Left lung (tissue), 10 donors: ENCODE results near the gene CCDC171. TPM values are rescaled to one million over a fixed set of nuclear protein-coding genes. Genes with fewer than 3 reads are reported as not detected.

Experiments
- ATAC-seq: fragments of 200-7000 bp; cut with Tn5 transposase; one replicate; pipeline ENCODE4 v1.9.1; 2020; ENCODE audit warnings: moderate library complexity
- DNase-seq, 4 donors: peaks; one replicate each; pipeline ENCODE4 v3.0.0-alpha.2; 2013 to 2020
- H3K27ac ChIP-seq, 2 donors: fragments of 200-600 bp; sonication (generic) in 1 of 2; one replicate each; pipeline versions ENCODE4 v1.5.0 to v1.8.0; 2020 to 2021
- H3K27me3 ChIP-seq, 2 donors: fragments of 200-600 bp; sonication (generic) in 1 of 2; one replicate each; pipeline versions ENCODE4 v1.5.0 to v1.8.0; 2020 to 2021
- H3K36me3 ChIP-seq, 2 donors: fragments of 200-600 bp; sonication (generic) in 1 of 2; one replicate each; pipeline versions ENCODE4 v1.5.0 to v1.8.0; 2020 to 2021
- H3K4me1 ChIP-seq, 2 donors: fragments of 200-600 bp; one replicate each; pipeline ENCODE4 v1.8.0; 2021
- H3K4me3 ChIP-seq, 2 donors: fragments of 200-600 bp; sonication (generic) in 1 of 2; one replicate each; pipeline versions ENCODE4 v1.5.0 to v1.8.0; 2020 to 2021; ENCODE audit warnings: mild to moderate bottlenecking in 1 of 2
- H3K9me3 ChIP-seq, 2 donors: fragments of 200-600 bp; sonication (generic) in 1 of 2; one replicate each; pipeline versions ENCODE4 v1.5.0 to v1.8.0; 2020 to 2021
- CTCF ChIP-seq, 2 donors: fragments of 200-600 bp; sonication (generic) in 1 of 2; IDR thresholded peaks; one replicate each; pipeline versions ENCODE4 v1.5.0 to v1.8.0; 2021; ENCODE audit warnings: antibody characterized with exemption in 2 of 2
- intact Hi-C, 2 donors: fragments of 100-400 bp; cut with DNase I; formaldehyde crosslinking; loops; one replicate each; pipeline versions ENCODE4 v1.11.2 to v1.14.2; 2022
- polyA plus RNA-seq, 6 donors: library from polyadenylated mRNA; unstranded; fragments of 120-200 nt; gene quantifications; one replicate each; pipeline ENCODE4 v1.2.1, GENCODE V29; 2013; ENCODE audit not compliant: insufficient read length in 6 of 6
- total RNA-seq, 2 donors: library from RNA; stranded (reverse); fragmentation: NEBNext Ultra II Directional; extraction: Animal tissue kit (Norgen Biotek cat#: 25700); gene quantifications; one replicate each; pipeline ENCODE4 v1.2.1, GENCODE V29; 2021
- donor health status: DM: no; HTN: yes; CAD: no.
- donor health status: DM: no; HTN: no; CAD: no.

CCDC171 gene
- total and polyA plus RNA-seq, 8 donors, result 2.0 to 11.2 (median 10.0) TPM

- intact Hi-C loops, result no loop called here
- DNase-seq, result peak in 1 of 4 donors; percentile 49
- Histone ChIP-seq H3K36me3 (no peaks in the 10 kb centered on the region), H3K4me1 (no peaks in the 10 kb centered on the region), H3K27ac (no peak overlapping the region), H3K9me3 (no peaks in the 10 kb centered on the region), H3K27me3 (no peaks in the 10 kb centered on the region), H3K4me3 (no peak overlapping the region)
- no peak for TF ChIP-seq CTCF (IDR thresholded peaks at IDR 0.05)
- no peak for ATAC-seq
Observed at GRCh38 chr9:15617782-15618181, 64.9 kb downstream of the CCDC171 start.

- intact Hi-C loops, result no loop called here
- H3K9me3 ChIP-seq, result no peaks in the 10 kb centered on the region
- no peaks in the 10 kb centered on the region for H3K27me3 ChIP-seq
- no peaks in the 10 kb centered on the region for H3K4me1 ChIP-seq
- peak in 2 of 4 donors; percentile 21 to 48 for DNase-seq
- H3K27ac ChIP-seq, result no peak overlapping the region
- H3K4me3 ChIP-seq, result no peak overlapping the region
- peak; percentile 91 for ATAC-seq
- no peaks in the 10 kb centered on the region for H3K36me3 ChIP-seq
- no peak for TF ChIP-seq CTCF (IDR thresholded peaks at IDR 0.05)
Observed at GRCh38 chr9:15618540-15619331, 65.9 kb downstream of the CCDC171 start.

GRCh38 chr9:15622318-15622971, 69.6 kb downstream of the CCDC171 start:
- DNase-seq, result peak in 1 of 4 donors; percentile 45
- H3K36me3 ChIP-seq, result no peaks in the 10 kb centered on the region
- no peaks in the 10 kb centered on the region for H3K4me1 ChIP-seq
- no peak overlapping the region for H3K27ac ChIP-seq
- H3K9me3 ChIP-seq, result no peaks in the 10 kb centered on the region
- intact Hi-C loops, result no loop called here
- peak; percentile 24 for ATAC-seq
- H3K27me3 ChIP-seq, result no peaks in the 10 kb centered on the region
- peak in 1 of 2 donors; percentile 22 for TF ChIP-seq CTCF (IDR thresholded peaks at IDR 0.05)
- H3K4me3 ChIP-seq, result no peak overlapping the region

- Histone ChIP-seq H3K27me3 (no peaks in the 10 kb centered on the region), H3K27ac (no peak overlapping the region), H3K4me1 (no peaks in the 10 kb centered on the region), H3K36me3 (no peaks in the 10 kb centered on the region), H3K4me3 (no peak overlapping the region), H3K9me3 (peaks cover 0 to 2% of the 10 kb centered on the region in 2 donors)
- ATAC-seq, result no peak
- DNase-seq, result no peak
- intact Hi-C loops, result no loop called here
- TF ChIP-seq CTCF (IDR thresholded peaks at IDR 0.05), result no peak
Observed at GRCh38 chr9:15635752-15636151, 82.9 kb downstream of the CCDC171 start.

- no peak for ATAC-seq
- no peaks in the 10 kb centered on the region for H3K27me3 ChIP-seq
- H3K4me3 ChIP-seq, result no peak overlapping the region
- DNase-seq, result no peak
- H3K27ac ChIP-seq, result no peak overlapping the region
- H3K4me1 ChIP-seq, result no peaks in the 10 kb centered on the region
- no peaks in the 10 kb centered on the region for H3K36me3 ChIP-seq
- no peaks in the 10 kb centered on the region for H3K9me3 ChIP-seq
- intact Hi-C loops, result no loop called here
- TF ChIP-seq CTCF (IDR thresholded peaks at IDR 0.05), result no peak
Observed at GRCh38 chr9:15640121-15640520, 87.3 kb downstream of the CCDC171 start.
